Kidney tubule cell (primary cell): ENCODE measurements around the gene DNAH14.
"Not testable (repeated sequence)": the region's sequence is repeated elsewhere in the genome, so short reads cannot be mapped to it uniquely, and the experiment has no call there.

Experiments used
- DNase-seq: peaks from one replicate; pipeline ENCODE4 v3.0.0-alpha.2; 2018; ENCODE audit warnings: low spot score

The DNAH14 gene

DNA sequence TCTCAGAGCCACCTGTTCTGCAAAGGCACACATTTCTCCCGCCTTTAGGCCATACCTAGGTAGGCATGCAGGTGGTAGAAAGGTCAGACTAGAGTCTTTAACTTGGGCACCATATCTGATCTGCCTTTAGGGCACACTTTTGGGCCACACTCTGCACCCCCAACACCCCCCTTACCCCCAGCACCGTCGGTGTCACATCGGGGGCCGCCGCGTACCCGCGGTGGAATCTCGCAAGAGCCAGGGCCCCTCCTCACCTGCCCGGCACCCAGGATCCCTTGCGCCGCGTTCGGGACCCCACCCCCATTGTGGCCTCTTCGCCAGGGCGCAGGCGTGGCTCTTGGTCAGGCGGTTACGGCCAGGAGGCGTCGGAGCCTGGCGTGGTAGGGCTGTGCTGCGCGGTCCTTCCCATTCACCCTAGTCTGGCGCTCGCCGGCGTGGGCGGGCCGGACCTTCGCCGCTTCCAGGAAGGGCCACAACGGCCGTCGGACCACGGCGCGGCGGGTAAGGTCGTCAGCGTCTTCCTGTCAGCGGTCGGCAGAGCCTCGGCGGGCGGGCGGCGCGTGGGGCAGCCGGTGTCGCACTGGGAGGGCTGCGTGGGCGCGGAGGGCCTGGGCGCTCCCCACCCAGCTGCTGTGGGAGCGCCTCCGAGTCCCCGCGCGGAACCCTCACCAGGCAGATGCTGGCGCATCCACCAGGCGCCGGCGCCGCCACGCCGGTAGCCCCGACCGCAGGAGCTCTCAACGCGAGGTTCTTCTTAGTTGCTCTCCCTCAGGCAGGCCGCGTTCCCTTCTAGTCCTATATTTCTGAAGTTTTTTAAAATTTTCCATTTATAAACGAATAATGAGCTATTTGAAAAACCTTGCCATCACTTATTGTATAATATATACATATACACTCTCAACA is at the start of gene DNAH14:
Gene DNAH14, plus strand, starts transcription at position 341 of the 903 bp plus-strand sequence. CDS start 23,028 bp downstream, outside the sequence.
- peak; percentile 93 for DNase-seq

DNA sequence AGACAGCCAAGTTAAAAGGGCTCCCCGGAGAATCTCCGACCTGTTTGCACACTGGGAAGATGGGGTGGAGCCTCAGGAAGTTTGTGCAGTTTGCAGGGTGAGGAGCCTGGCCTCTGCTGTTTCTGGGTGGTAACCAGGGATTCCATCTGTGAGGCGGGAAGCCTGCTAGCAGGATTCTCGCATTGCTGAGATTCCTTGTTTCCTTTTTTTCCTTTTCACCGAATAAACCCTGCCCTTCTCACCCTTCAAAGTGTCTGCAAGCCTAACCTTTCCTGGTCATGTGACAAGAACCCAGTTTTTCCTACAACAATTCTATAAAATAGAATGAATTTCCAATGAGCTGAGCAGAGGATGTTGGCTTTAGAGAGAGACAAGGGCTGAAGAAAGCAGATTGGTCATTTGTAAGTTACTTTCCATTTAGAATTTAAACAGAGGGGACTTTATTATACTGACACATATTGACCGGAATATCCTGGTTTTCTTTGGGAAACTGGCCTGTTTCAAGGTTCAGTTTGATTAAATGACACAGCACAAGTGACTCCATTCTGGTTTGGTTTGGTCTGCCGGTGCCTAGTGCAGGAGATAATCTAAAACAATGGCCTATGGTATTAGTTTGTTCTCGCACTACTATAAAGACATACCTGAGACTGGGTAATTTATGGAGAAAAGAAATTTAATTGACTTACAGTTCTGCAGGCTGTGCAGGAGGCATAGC is 48.7 kb upstream of the DNAH14 start:
- no peak for DNase-seq

DNA sequence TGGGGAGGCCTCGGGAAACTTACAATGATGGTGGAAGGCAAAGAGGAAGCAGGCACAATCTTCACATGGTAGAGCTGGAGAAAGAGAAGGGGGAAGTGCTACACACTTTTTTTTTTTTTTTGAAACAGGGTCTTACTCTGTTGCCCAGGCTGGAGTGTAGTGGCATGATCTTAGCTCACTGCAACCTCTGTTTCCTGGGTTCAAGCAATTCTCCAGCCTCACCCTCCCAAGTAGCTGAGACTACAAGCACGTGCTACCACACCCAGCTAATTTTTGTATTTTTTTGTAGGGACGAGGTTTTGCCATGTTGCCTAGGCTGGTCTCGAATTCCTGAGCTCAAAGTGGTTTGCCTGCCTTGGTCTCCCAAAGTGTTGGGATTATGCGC is 48.2 kb upstream of the DNAH14 start:
- DNase-seq, result not testable (repeated sequence)

DNA sequence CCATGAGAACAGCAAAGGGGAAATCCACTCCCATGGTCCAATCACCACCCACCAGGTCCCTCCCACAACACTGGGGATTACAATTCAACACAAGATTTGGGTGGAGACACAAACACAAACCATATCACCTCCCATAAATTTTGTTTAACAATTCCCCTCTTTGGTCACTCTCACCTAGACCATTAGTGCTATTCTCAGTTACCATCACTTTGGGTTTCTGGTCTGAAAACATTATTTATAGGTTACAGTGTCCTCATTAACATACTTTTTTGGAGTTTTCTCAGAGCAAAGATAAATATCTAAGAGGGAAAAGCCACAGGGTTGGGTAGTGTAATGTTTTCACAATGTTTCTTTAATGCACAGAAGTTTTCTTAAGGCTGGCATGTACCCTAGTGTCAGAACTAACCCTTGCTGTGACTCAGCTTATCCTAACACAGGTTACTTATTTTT is 47.7 kb upstream of the DNAH14 start:
- no peak for DNase-seq

DNA sequence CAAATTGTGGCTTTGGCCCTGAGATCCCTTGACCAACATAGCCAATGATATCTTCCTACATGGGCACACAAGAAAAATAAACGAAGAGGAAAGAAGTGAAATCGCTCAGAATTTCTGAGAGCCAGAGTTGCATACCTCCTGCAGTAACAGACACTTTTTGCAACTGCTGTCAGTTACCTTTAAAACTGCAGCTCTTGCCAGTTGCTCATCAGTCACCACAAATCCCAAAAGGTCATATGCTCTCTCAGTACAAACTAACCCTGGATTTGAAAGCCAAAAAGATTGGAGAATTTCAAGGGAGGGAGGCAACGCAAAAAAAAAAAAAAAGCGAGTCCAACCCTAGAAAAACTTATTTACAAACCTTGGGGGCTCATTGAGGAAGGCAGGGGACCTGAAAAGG is 47.2 kb upstream of the DNAH14 start:
- no peak for DNase-seq

DNA sequence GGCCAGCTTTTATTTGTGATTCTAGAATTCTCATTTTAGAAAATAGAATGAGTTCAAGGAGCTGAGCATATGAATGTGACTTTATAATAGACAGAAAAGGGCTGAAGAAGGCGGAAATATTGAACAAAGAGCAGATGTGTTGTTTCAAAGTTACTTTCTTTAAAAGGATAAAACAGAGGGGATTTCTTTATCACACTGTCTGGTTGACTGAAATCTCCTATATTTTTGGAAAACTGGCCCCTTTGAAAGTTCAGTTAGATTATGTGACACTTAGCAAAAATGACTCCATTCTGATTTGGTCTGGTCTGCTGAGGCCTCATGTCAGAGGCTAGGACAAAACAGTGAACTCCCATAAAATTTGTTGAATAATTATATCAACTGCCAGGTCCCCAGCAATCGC is 46.4 kb upstream of the DNAH14 start:
- no peak for DNase-seq

DNA sequence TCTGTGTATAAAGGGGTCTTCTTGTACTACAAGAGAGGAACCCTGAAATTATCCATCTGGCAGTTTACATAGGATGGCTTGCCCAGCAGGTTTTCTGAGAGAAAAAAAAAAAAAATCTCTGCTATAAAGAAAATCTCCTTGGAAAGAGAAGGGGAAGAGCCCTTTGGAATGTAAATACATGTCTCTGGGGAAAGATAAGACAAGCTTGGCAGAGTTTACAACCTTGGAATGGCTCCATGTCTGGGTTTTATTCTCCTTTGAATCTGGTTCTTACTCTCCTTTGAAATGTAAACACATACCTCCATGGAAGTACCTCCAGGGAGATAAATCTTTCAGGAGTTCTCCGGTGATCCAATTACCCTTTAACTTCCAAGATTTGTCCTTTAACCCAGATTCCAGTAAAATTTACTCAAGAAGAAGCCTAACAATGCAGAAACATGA is 45.1 kb upstream of the DNAH14 start:
- DNase-seq, result no peak

DNA sequence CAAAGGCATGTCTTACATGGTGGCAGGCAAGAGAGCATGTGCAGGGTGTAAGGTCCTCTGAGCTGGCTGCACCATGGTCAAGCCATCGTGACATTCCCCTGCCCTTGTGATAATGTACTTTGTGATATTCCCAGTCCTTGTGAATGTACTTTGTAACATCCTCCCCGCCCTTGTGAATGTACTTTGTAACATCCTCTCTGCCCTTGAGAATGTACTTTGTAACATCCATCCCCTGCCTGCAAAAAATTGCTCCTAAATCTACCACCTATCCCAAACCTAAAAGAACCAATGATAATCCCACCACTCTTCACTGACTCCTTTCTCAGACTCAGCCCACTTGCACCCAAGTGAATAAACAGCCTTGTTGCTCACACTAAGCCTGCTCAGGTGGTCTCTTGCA is 44.1 kb upstream of the DNAH14 start:
- not testable (repeated sequence) for DNase-seq

DNA sequence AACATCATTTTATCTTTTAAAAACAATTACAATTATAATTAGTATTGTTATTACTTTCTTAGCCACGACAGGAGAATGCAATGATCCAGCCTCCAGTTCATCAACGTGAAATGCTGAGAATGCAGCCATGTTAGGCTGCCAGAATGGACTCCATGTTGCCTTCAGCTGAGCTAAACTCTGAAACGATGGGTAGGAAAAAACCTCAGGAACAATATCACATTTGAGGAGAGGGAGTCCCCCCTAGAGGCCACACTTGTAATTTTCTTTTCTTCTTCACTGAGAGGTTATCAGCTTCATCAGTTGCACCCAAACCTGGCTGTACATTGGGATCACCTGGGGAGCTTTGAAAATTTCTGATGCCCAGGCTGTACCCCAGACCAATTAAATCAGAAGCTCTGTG is 34.6 kb upstream of the DNAH14 start:
- DNase-seq, result peak; percentile 16

DNA sequence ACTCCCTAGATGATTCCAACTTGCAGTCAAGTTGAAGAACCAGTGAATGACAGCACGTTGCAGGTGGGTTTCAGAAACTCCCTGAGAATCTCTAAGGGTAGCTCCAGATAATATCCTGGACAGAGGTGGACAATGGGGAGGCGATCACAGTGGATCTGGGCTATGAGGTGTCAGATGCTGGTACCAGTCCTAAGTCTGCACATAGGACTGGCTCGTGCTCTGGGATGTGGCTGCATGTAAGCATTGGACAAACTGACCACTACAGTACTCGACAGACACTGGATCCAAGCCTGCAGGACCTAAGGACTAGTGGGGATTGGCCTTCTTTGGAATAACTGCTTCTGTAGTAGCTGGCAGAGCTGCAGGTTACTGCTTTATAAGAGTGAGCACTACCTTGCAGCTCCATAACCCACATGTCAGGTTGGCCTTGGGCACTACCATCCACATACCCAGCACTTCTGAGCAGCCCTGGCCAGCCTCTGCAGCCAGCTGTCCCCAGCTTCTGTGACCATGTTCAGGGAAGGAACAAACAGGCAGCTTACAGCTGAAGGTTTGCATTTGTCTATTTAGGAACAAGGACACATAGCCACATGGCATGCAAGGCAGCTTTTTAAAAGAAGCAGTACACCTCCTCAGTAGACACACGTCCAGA is 33.2 kb upstream of the DNAH14 start:
- no peak for DNase-seq

DNA sequence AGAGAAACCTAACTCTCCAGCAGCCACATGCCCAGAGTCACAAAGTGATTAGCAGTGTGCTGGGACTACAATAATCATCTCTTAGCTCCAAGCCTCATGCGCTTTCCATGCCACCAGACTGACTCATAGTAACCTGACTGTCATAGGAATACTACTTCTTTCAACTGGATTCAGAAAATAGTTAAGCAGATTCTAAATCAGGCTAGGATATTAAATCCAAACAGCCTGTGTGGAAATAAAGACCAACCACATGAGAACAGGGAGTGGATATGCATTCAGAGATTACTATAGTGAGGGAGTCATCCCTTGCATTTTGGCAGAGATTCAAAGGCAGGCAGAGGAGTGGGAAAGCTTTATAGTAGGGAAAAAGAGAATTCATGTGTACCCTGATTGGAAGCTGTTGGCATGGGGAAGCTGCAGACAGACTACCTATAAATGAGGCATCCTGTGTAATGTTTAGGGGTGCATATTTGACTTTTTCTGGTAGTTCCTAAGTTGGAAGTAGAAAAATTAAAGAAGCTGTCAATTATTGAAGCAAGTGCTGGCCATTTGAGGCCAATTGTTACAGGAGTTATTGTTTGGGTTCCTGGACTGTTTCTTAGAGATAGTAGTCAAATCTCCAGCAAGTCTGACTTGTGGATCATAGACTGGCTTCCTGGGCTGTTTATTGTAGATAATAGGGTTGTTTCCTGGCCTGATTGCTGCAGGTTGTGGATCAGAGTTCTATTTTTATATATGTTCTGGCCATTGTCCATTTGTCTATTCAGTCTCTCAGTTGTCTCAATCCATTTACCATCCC is 31.7 kb upstream of the DNAH14 start:
- no peak for DNase-seq

DNA sequence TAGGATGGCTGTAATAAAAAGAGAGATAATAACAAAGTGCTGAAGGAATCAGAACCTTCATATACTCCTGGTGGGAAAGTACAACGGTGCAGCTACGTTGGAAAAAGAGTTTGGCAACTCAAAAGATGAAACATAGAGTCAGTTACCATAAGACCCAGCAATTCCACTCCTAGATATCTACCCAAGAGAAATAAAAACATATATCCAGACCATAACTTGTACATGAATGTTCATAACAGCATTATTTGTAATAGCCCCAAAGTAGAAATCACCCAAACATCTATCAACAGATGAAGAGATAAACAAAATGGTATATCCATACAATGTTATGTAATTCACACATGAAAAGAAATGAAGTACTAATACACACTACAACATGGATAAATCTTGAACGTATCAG is 30.5 kb upstream of the DNAH14 start:
- DNase-seq, result no peak

DNA sequence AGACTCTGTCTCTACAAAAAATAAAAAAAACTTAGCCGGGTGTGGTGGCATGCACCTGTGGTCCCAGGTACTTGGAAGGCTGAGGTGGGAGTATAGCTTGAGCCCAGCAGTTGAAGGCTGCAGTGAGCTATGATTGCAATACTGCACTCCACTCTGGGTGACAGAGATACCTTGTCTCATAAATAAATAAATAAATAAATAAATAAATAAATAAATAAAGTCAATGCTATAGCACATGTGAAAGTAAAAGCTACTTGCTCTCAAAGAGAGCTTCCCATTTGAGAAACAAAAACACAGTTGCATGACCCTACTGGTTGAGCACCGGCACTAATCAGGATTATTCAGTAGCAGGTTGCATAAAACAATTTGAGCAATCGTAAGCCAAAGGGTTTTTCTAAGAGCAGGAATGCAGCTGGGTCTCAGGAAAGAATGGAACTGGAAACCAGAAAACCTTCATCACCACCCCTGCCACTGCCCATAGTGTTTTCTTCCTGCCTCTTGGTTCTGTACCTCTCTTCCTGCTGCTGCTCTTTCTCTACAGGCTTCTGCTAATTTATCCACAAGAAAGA is 29.3 kb upstream of the DNAH14 start:
- DNase-seq, result no peak

DNA sequence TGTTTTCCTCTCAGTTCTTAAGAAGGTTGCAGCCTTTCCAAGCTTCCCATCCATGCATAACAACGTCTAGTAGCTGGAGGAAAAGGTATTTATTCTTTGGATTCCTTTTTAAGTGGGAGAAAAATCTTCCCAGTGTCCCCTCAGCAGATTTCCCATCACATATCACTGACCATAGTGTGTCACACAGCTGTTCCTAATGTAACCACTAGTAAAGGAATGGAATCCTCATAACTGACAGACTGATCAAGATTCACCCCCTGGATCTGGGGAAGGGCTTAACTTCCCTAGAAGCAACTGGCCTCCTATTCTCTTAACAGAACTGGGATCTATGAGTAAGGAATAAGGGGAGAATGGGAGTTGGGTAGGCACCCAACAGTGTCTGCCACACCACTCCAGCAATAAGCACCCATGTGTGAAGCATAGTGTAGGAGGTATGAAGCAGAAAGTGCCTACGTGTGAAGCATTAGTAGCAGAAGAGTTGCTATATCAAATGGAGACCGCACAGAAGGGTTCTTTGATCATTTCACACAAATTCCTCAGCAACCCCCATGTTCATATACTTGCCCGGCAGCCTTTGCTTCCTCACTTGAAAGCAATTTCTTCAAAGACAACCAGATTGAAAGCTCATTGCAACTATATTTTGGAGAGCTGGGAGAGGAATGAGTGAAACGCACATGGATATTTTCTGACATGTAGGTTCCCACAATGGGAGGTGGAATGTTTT is 28.2 kb upstream of the DNAH14 start:
- no peak for DNase-seq

DNA sequence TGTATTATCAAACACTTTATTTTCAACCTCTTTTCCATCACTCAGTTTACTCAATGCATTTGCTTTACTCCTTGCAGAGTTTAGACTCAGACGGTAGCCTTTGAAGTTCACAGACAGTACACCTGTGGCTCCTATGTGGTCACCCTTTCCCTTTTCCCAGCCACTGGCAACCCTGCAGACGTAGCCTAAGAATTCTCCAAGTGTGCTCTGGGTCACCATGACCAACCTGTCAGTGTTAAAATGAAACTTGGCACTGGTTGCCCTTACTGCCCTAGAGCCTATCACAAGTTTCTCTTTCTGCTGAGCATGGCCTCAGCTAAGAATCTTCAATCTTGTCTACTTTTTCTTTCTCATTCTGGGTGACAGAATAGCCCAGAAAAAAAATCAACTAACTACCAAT is 25.5 kb upstream of the DNAH14 start:
- DNase-seq, result no peak

DNA sequence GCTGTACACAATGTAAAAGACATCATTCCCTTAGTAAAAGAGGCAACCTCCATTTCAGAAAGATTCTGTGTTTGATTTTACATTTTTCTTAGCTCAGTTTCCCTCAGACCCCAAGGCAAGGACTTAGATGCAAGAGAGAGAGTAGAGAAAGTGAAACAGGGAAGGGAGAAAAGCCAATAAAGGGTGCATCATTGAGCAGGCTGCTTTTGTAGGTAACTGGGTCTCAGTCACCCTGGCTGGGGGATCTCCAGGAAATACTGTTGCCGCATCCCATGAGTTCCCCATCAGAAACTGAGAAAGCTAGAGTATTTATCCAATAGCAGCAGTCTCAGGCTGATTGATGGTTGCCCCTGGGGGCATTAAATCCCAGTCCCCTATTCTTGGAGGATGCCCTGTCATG is 23.1 kb upstream of the DNAH14 start:
- DNase-seq, result no peak

DNA sequence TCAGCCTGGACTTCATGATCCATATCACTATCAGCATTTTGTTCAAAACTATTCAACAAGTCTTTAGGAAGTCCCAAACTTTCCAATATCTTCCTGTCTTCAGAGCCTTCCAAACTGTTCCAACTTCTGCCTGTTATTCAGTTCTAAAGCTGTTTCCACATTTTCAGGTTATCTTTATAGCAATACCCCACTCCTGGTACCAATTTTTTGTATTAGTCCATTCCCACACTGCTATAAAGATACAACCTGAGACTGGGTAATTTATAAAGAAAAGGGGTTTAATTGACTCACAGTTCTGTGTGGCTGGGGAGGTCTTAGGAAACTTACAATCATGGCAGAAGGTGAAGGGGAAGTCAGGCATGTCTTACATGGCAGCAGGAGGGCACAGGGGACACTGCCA is 18.3 kb upstream of the DNAH14 start:
- no peak for DNase-seq

DNA sequence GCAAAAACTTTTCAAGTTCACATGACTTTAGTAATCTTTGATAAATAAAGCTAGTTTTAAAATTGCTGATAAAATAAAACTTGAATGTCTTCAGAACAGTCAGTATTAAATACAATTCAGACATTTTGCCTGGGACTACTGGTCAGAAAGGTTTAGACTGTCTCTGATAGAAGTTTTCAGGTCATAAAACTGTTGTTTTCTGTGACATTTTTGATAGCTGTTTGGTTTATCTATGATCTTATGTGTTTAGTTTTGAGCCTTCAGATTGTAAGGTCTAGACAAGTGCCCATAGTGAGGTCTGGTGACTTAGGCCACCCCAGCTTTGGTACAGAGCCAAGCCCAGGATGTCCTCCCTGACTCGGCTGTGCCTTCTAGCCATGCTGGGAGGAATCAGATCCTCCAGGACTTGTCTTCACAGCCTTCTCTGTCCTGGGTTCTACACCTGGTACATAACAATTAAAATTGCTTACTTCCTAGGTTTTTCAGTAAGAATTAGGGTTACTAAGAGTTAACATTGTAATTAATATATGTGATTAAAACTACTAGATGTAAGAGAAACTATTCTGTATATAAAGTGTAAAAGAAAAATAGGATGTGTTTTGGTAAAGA is 15.1 kb upstream of the DNAH14 start:
- DNase-seq, result no peak

DNA sequence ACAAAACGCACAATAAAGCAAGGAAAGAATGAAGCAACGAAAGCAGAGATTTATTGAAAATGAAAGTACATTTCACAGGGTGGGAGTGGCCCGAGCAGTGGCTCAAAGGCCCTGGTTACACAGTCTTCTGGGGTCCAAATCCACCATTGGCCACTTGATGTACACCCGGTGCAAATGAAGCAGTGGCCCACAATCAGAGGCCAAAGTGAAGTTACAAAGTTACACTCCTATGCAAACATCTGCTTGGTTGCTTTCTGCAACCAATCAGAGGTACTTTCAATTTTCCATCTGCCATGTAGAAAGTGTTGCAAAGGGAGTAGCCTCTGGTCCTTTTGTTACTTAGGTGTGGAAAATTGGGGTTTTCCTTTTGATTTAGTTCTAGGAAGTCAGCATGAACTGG is 10.0 kb upstream of the DNAH14 start:
- DNase-seq, result no peak

DNA sequence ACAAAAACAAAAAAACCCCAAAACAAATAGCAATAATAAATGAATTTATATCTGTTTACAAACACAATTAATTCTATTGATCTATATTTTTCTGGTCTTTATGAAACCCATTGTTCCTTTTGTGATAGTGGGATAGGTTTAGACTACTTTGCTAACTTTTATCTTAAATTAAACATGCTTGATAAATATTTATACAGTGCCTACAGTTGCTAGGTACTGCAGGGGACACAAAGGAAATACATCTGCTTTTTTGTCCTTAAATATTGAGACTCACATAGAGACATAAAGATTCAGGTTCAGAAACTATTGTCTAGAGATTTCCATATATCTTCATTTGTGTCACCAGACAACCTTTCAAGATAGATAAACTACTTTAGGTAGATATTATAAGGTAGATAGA is 8.5 kb upstream of the DNAH14 start:
- no peak for DNase-seq
